ENCODE measurements around the gene TMPRSS11D. TPM values are rescaled to one million over a fixed set of nuclear protein-coding genes. Genes with fewer than 3 reads are reported as not detected.

TMPRSS11D gene
- total RNA-seq, 4 donors from 2014 or later: not detected

- in situ Hi-C loops (cut with MboI; ENCODE audit: low sequenced_read_pairs in 4 of 4): no loop called here
Observed at GRCh38 chr4:67779631-67780030, 104.2 kb downstream of the TMPRSS11D start.

GRCh38 chr4:67776746-67777145, 107.1 kb downstream of the TMPRSS11D start:
- ATAC-seq (peak in 1 of 2 donors; percentile 81), DNase-seq (peak in 1 of 2 donors; percentile 16)
- no peaks in the 10 kb centered on the region for H3K4me1 ChIP-seq
- no peaks in the 10 kb centered on the region for H3K36me3 ChIP-seq
- no peaks in the 10 kb centered on the region for H3K9me3 ChIP-seq
- no peak for TF ChIP-seq POLR2A (IDR thresholded peaks at IDR 0.05)
- no peak for TF ChIP-seq CTCF (IDR thresholded peaks at IDR 0.05 in 4 of 5, conservative IDR thresholded peaks at IDR 0.05 in 1 of 5)
- intact Hi-C loops (cut with DNase I; ENCODE audit: low total_unique reads): no loop called here
- no peak overlapping the region for H3K27ac ChIP-seq
- no peaks in the 10 kb centered on the region for H3K27me3 ChIP-seq
- H3K4me3 ChIP-seq: no peak overlapping the region
- in situ Hi-C loops (cut with MboI; ENCODE audit: low sequenced_read_pairs in 4 of 4): no loop called here

More at GRCh38 chr4:67779631-67780030, 104.2 kb downstream of the TMPRSS11D start:
- DNase-seq: no peak
- H3K36me3 ChIP-seq: no peaks in the 10 kb centered on the region
- ATAC-seq: no peak
- H3K27me3 ChIP-seq: no peaks in the 10 kb centered on the region
- no peak for TF ChIP-seq POLR2A (IDR thresholded peaks at IDR 0.05)
- TF ChIP-seq CTCF (IDR thresholded peaks at IDR 0.05 in 4 of 5, conservative IDR thresholded peaks at IDR 0.05 in 1 of 5): no peak
- no peaks in the 10 kb centered on the region for H3K9me3 ChIP-seq
- no peak overlapping the region for H3K4me3 ChIP-seq
- no peak overlapping the region for H3K27ac ChIP-seq
- intact Hi-C loops (cut with DNase I; ENCODE audit: low total_unique reads): no loop called here
- no peaks in the 10 kb centered on the region for H3K4me1 ChIP-seq

Other genes with a start within 250 kb of the TMPRSS11D start
- gene UBA6, start 182.8 kb downstream of the TMPRSS11D start, total RNA-seq: 100 to 1,000 TPM in 1 of 4 donors, 10 to 100 TPM in 3; 38.9 to 103 (median 46.3) TPM
- gene GNRHR, start 129.6 kb downstream of the TMPRSS11D start, total RNA-seq: not detected
- not detected for gene TMPRSS11A, start 79.5 kb upstream of the TMPRSS11D start, total RNA-seq
- gene TMPRSS11F, start 245.9 kb upstream of the TMPRSS11D start, total RNA-seq: not detected

Data from gastrocnemius medialis (tissue), 4 donors.